Gastrocnemius medialis (tissue), 4 donors: Measurements from ENCODE around the gene MRPL16. TPM values are rescaled to one million over a fixed set of nuclear protein-coding genes. Genes with fewer than 3 reads are reported as not detected.

ENCODE experiments used
- ATAC-seq, 2 donors: fragments of 150-250 bp; one replicate each; pipeline ENCODE4 v1.9.1; 2016
- DNase-seq, 2 donors: peaks; one replicate each; pipeline ENCODE4 v3.0.0-alpha.2; 2019
- H3K27ac ChIP-seq, 4 donors: fragments of 200-600 bp; sonication (generic); 1 replicate in 1 of 4; 2 replicates in 3 of 4; pipeline ENCODE4 v1.5.1; 2016 to 2018; ENCODE audit warnings: mild to moderate bottlenecking in 2 of 4, moderate library complexity in 1 of 4
- H3K27me3 ChIP-seq, 3 donors: fragments of 200-600 bp; sonication (generic) in 2 of 3; 1 replicate in 1 of 3; 2 replicates in 2 of 3; pipeline versions ENCODE4 v1.5.1 to v1.6.0; 2016 to 2019; ENCODE audit warnings: mild to moderate bottlenecking in 1 of 3, moderate library complexity in 1 of 3
- H3K36me3 ChIP-seq, 2 donors: fragments of 200-600 bp; sonication (generic) in 1 of 2; one replicate each; pipeline ENCODE4 v1.5.1; 2017 to 2018
- H3K4me1 ChIP-seq, 2 donors: fragments of 200-600 bp; sonication (generic) in 1 of 2; one replicate each; pipeline ENCODE4 v1.5.1; 2016 to 2017; ENCODE audit warnings: mild to moderate bottlenecking in 2 of 2
- H3K4me3 ChIP-seq, 4 donors: fragments of 200-600 bp; sonication (generic) in 3 of 4; 1 replicate in 1 of 4; 2 replicates in 3 of 4; pipeline ENCODE4 v1.5.1; 2016 to 2019; ENCODE audit warnings: mild to moderate bottlenecking in 2 of 4
- H3K9me3 ChIP-seq, 3 donors: fragments of 200-600 bp; sonication (generic) in 2 of 3; 1 replicate in 1 of 3; 2 replicates in 2 of 3; pipeline ENCODE4 v1.5.1; 2016 to 2019
- POLR2A ChIP-seq, 2 donors: fragments of 450-650 bp; IDR thresholded peaks; one replicate each; pipeline ENCODE4 v1.6.1; 2017; ENCODE audit warnings: antibody characterized with exemption in 2 of 2, mild to moderate bottlenecking in 2 of 2, moderate library complexity in 2 of 2
- in situ Hi-C, 4 donors: fragments of 200-750 bp; cut with MboI; loops; one replicate each; pipeline versions ENCODE4 v1.15.0 to v1.8.0; 2017; ENCODE audit warnings: low sequenced_read_pairs in 4 of 4
- intact Hi-C: fragments of 100-400 bp; cut with DNase I; formaldehyde crosslinking; loops from one replicate; pipeline ENCODE4 v1.15.1; 2023; ENCODE audit warnings: low total_unique reads
- total RNA-seq, 4 donors: library from RNA; depleted of rRNA; stranded (reverse); fragments of >200 nt; gene quantifications; one replicate each; pipeline versions ENCODE4 v1.1.0 to v1.2.3, GENCODE V29; 2016
- TF ChIP-seq, protein P1 (sequence below), 5 experiments: fragments of 450-650 bp in 3 of 5; fragments of 200-600 bp in 2 of 5; sonication (generic) in 2 of 5; IDR thresholded peaks in 4 of 5; conservative IDR thresholded peaks in 1 of 5; 1 replicate in 4 of 5; 2 replicates in 1 of 5; pipeline ENCODE4 v1.5.1; 2016 to 2019; ENCODE audit warnings: antibody characterized with exemption in 5 of 5, mild to moderate bottlenecking in 3 of 5, moderate library complexity in 3 of 5

Gene MRPL16
- total RNA-seq, 4 donors from 2014 or later: 33.7 to 78.2 (median 38.3) TPM

DNA sequence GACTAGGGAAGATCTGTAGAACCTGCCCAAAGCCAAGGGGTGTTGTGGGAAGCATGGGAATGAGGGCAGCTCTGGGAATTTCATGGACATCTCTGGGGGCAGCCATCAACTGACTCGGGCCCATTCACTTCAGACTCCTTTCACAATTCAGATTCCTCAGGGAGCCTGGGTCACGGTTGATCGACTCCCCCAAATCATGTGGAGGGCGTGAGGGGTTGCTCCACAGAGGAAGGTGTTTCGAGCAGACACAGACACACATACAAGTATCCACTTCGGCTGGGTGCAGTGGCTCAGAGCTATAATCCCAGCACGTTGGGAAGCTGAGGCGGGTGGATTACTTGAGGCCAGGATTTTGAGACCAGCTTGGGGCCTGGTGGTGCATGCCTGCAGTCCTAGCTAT is 39.7 kb downstream of the MRPL16 start:
- DNase-seq (no peak), ATAC-seq (no peak)
- Histone ChIP-seq H3K4me3 (no peak overlapping the region), H3K27me3 (no peaks in the 10 kb centered on the region), H3K9me3 (no peaks in the 10 kb centered on the region), H3K4me1 (peaks cover 12% of the 10 kb centered on the region in 2 donors), H3K27ac (peak overlapping the region in 3 of 4 donors; percentile 2 to 64 (median 6)), H3K36me3 (peaks cover 0 to 22% of the 10 kb centered on the region in 2 donors)
- no peak for TF ChIP-seq POLR2A (IDR thresholded peaks at IDR 0.05)
- TF ChIP-seq, protein P1, sequence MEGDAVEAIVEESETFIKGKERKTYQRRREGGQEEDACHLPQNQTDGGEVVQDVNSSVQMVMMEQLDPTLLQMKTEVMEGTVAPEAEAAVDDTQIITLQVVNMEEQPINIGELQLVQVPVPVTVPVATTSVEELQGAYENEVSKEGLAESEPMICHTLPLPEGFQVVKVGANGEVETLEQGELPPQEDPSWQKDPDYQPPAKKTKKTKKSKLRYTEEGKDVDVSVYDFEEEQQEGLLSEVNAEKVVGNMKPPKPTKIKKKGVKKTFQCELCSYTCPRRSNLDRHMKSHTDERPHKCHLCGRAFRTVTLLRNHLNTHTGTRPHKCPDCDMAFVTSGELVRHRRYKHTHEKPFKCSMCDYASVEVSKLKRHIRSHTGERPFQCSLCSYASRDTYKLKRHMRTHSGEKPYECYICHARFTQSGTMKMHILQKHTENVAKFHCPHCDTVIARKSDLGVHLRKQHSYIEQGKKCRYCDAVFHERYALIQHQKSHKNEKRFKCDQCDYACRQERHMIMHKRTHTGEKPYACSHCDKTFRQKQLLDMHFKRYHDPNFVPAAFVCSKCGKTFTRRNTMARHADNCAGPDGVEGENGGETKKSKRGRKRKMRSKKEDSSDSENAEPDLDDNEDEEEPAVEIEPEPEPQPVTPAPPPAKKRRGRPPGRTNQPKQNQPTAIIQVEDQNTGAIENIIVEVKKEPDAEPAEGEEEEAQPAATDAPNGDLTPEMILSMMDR (IDR thresholded peaks at IDR 0.05 in 4 of 5, conservative IDR thresholded peaks at IDR 0.05 in 1 of 5): no peak
- intact Hi-C loops (no loop called here), in situ Hi-C loops (loop anchor here in 1 of 4 donors (10.0 kb wide), 1 partner anchor 56 kb away; the partner anchor contains the start of gene OR10V1)

DNA sequence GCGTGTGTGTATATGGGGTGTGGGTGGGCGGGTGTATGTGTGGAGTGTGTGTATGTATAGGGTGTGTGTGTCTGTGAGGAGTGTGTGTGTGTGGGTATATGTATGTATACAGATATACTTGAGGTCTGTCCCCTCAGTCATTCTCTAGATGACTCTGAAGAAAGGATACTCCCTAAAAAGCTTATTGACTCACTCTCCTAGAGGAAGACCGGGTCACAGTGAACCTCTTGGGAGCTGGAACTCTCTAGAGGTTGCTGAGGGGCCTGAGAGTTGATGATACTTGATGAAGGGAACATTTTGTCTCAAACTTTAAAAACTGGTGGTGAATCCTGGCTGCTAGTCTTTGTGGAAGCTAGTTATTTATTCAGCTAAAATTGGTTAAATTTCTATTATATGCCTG is 40.3 kb downstream of the MRPL16 start:
- in situ Hi-C loops (loop anchor here in 1 of 4 donors (10.0 kb wide), 1 partner anchor 56 kb away; the partner anchor contains the start of gene OR10V1), intact Hi-C loops (no loop called here)
- peak overlapping the region in 3 of 4 donors; percentile 6 to 64 (median 8) for H3K27ac ChIP-seq
- peak; percentile 46 to 62 for ATAC-seq
- no peaks in the 10 kb centered on the region for H3K27me3 ChIP-seq
- DNase-seq: no peak
- H3K4me3 ChIP-seq: no peak overlapping the region
- peaks cover 0 to 22% of the 10 kb centered on the region in 2 donors for H3K36me3 ChIP-seq
- TF ChIP-seq, protein P1 (IDR thresholded peaks at IDR 0.05 in 4 of 5, conservative IDR thresholded peaks at IDR 0.05 in 1 of 5): no peak
- TF ChIP-seq POLR2A (IDR thresholded peaks at IDR 0.05): no peak
- peaks cover 13 to 18% of the 10 kb centered on the region in 2 donors for H3K4me1 ChIP-seq
- H3K9me3 ChIP-seq: no peaks in the 10 kb centered on the region

DNA sequence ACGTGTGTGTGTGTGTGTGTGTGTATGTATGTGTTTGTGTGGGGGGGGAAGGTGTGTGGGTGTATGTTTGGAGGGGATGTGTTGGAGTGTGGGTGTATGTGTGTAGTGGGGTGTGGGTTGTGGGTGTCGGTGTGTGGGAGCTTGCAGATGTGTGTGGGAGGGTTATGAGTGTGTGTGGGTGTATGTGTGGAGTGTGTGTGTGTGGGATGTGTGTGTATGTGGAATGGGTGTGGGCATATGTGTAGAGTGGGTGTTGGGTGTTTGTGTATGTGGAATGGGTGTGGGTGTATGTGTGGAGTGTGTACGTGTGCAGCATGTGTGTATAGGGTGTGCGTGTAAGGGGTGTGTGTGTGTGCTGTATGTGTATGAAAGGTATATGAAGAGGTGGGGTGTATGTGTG is 40.8 kb downstream of the MRPL16 start:
- H3K4me1 ChIP-seq: peaks cover 13 to 23% of the 10 kb centered on the region in 2 donors
- DNase-seq (no peak), ATAC-seq (no peak)
- peak overlapping the region in 3 of 4 donors; percentile 6 to 64 (median 8) for H3K27ac ChIP-seq
- in situ Hi-C loops: loop anchor here in 1 of 4 donors (10.0 kb wide), 1 partner anchor 55 kb away; the partner anchor contains the start of gene OR10V1
- no peak overlapping the region for H3K4me3 ChIP-seq
- no peaks in the 10 kb centered on the region for H3K9me3 ChIP-seq
- H3K36me3 ChIP-seq: peaks cover 0 to 18% of the 10 kb centered on the region in 2 donors
- intact Hi-C loops: no loop called here
- TF ChIP-seq, protein P1 (IDR thresholded peaks at IDR 0.05 in 4 of 5, conservative IDR thresholded peaks at IDR 0.05 in 1 of 5): no peak
- no peak for TF ChIP-seq POLR2A (IDR thresholded peaks at IDR 0.05)
- H3K27me3 ChIP-seq: no peaks in the 10 kb centered on the region

DNA sequence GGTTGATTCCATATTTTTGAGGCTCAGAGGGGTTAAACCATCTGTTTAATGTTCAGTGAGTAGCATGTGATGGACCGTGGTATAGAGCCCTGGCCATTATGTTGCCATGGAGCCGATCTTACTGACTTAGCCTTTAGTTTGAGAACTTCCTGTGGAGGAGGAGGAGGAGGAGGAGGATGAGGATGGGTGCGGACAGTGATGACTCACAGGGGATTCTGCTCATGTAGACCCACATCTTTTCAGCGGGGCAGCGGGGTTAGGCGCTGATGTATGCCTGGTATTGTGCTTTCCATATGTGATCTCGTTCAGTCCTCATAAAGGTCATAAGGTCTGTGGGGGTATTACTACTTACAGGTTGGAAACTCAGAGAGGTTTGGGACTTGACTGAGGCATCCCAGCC is 41.5 kb downstream of the MRPL16 start:
- Histone ChIP-seq H3K4me1 (peaks cover 13 to 24% of the 10 kb centered on the region in 2 donors), H3K27ac (peak overlapping the region in 2 of 4 donors; percentile 6 to 64), H3K36me3 (peaks cover 0 to 11% of the 10 kb centered on the region in 2 donors), H3K4me3 (no peak overlapping the region), H3K27me3 (no peaks in the 10 kb centered on the region), H3K9me3 (no peaks in the 10 kb centered on the region)
- ATAC-seq (no peak), DNase-seq (no peak)
- intact Hi-C loops (no loop called here), in situ Hi-C loops (no loop called here)
- TF ChIP-seq, protein P1 (IDR thresholded peaks at IDR 0.05 in 4 of 5, conservative IDR thresholded peaks at IDR 0.05 in 1 of 5): no peak
- TF ChIP-seq POLR2A (IDR thresholded peaks at IDR 0.05): no peak

DNA sequence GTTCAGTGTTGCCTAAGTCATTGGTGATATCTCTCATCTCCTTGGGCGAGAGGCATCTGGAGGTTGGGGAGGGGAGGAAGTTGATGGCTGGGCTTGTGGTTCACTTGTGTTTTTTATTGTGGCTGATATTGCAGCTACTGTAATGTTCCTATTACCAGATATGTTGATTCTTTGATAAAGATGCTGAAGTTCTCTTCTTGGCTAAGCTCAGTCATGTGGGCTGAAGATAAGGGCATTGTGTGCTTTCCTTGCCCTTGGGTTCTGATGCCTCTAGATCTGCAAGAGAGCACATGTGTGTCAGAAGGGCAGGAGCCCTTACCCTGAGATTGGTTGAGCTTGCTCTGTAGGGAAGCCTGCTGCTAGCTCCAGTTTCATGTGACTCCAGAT is 43.4 kb downstream of the MRPL16 start:
- ATAC-seq: no peak

More for the DNA sequence above, 43.4 kb downstream of the MRPL16 start:
- no peak overlapping the region for H3K27ac ChIP-seq
- peaks cover 13 to 27% of the 10 kb centered on the region in 2 donors for H3K4me1 ChIP-seq
- TF ChIP-seq, protein P1 (IDR thresholded peaks at IDR 0.05 in 4 of 5, conservative IDR thresholded peaks at IDR 0.05 in 1 of 5): no peak
- in situ Hi-C loops (no loop called here), intact Hi-C loops (no loop called here)
- DNase-seq: no peak
- no peaks in the 10 kb centered on the region for H3K36me3 ChIP-seq
- no peak overlapping the region for H3K4me3 ChIP-seq
- H3K27me3 ChIP-seq: no peaks in the 10 kb centered on the region
- no peaks in the 10 kb centered on the region for H3K9me3 ChIP-seq
